ENCODE measurements around the gene AP2M1.

- TF ChIP-seq NFIC (IDR thresholded peaks at IDR 0.05; ENCODE audit: low read depth, low read length) = no peak
- TF ChIP-seq CHD1 (IDR thresholded peaks at IDR 0.05; ENCODE audit: low read depth, low read length) = no peak
- TF ChIP-seq, protein P1, sequence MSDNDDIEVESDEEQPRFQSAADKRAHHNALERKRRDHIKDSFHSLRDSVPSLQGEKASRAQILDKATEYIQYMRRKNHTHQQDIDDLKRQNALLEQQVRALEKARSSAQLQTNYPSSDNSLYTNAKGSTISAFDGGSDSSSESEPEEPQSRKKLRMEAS (IDR thresholded peaks at IDR 0.05; ENCODE audit: low read depth, low read length) = no peak
- no peak for TF ChIP-seq STAT1 (conservative IDR thresholded peaks at IDR 0.05)
- no peak for TF ChIP-seq HDAC2 (IDR thresholded peaks at IDR 0.05)
- TF ChIP-seq CHD4 (IDR thresholded peaks at IDR 0.05) = no peak
- TF ChIP-seq, protein P2, sequence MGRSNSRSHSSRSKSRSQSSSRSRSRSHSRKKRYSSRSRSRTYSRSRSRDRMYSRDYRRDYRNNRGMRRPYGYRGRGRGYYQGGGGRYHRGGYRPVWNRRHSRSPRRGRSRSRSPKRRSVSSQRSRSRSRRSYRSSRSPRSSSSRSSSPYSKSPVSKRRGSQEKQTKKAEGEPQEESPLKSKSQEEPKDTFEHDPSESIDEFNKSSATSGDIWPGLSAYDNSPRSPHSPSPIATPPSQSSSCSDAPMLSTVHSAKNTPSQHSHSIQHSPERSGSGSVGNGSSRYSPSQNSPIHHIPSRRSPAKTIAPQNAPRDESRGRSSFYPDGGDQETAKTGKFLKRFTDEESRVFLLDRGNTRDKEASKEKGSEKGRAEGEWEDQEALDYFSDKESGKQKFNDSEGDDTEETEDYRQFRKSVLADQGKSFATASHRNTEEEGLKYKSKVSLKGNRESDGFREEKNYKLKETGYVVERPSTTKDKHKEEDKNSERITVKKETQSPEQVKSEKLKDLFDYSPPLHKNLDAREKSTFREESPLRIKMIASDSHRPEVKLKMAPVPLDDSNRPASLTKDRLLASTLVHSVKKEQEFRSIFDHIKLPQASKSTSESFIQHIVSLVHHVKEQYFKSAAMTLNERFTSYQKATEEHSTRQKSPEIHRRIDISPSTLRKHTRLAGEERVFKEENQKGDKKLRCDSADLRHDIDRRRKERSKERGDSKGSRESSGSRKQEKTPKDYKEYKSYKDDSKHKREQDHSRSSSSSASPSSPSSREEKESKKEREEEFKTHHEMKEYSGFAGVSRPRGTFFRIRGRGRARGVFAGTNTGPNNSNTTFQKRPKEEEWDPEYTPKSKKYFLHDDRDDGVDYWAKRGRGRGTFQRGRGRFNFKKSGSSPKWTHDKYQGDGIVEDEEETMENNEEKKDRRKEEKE (IDR thresholded peaks at IDR 0.05) = no peak
- no peak for TF ChIP-seq POLR2A (IDR thresholded peaks at IDR 0.05; ENCODE audit: low read depth, low read length)
- TF ChIP-seq, protein P3, sequence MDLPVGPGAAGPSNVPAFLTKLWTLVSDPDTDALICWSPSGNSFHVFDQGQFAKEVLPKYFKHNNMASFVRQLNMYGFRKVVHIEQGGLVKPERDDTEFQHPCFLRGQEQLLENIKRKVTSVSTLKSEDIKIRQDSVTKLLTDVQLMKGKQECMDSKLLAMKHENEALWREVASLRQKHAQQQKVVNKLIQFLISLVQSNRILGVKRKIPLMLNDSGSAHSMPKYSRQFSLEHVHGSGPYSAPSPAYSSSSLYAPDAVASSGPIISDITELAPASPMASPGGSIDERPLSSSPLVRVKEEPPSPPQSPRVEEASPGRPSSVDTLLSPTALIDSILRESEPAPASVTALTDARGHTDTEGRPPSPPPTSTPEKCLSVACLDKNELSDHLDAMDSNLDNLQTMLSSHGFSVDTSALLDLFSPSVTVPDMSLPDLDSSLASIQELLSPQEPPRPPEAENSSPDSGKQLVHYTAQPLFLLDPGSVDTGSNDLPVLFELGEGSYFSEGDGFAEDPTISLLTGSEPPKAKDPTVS (IDR thresholded peaks at IDR 0.05; ENCODE audit: low read depth, low read length) = no peak
- no peak for TF ChIP-seq NBN (IDR thresholded peaks at IDR 0.05)
Measured at GRCh38 chr3:184175981-184176376, 1.3 kb downstream of the AP2M1 start.

All from GM12878 (cell line).